Activated CD4-positive, alpha-beta T cell treated with anti-CD3 and anti-CD28 coated beads, Interleukin-2, amount 50 U/mL, for 16 hours (primary cell): Measurements from ENCODE around the gene TBL1XR1.
"Not testable (repeated sequence)": the region's sequence is repeated elsewhere in the genome, so short reads cannot be mapped to it uniquely, and the experiment has no call there.

Source experiments
- DNase-seq: peaks from one replicate; pipeline ENCODE4 v3.0.0-alpha.2; 2020

Gene TBL1XR1

GRCh38 chr3:177208223-177208622, 10.9 kb upstream of the TBL1XR1 start:
- DNase-seq, result no peak

GRCh38 chr3:177206936-177207335, 9.7 kb upstream of the TBL1XR1 start:
- no peak for DNase-seq

GRCh38 chr3:177203689-177204395, 6.6 kb upstream of the TBL1XR1 start:
- DNase-seq, result no peak

DNA sequence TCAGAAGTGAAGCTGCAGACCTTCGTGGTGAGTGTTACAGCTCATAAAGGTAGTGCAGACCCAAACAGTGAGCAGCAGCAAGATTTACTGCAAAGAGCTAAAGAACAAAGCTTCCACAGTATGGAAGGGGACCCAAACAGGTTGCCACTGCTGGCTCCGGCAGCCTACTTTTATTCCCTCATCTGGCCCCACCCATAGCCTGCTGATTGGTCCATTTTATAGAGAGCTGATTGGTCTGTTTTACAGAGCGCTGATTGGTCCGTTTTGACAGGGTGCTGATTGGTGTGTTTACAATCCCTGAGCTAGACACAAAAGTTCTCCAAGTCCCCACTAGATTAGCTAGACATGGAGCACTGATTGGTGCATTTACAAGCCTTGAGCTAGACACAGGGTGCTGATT, 5.7 kb upstream of the TBL1XR1 start:
- not testable (repeated sequence) for DNase-seq

- DNase-seq, result peak; percentile 93
Observed at GRCh38 chr3:177201700-177202397, 4.6 kb upstream of the TBL1XR1 start.

- peak; percentile 34 for DNase-seq
Observed at GRCh38 chr3:177199206-177199760, 2.0 kb upstream of the TBL1XR1 start.

- peak; percentile 58 for DNase-seq
Observed at GRCh38 chr3:177197727-177198460, 612 bp upstream of the TBL1XR1 start.

GRCh38 chr3:177196456-177197040, 734 bp downstream of the TBL1XR1 start:
- peak; percentile 52 for DNase-seq

GRCh38 chr3:177196008-177196455, 1.2 kb downstream of the TBL1XR1 start:
- peak; percentile 49 for DNase-seq

DNA sequence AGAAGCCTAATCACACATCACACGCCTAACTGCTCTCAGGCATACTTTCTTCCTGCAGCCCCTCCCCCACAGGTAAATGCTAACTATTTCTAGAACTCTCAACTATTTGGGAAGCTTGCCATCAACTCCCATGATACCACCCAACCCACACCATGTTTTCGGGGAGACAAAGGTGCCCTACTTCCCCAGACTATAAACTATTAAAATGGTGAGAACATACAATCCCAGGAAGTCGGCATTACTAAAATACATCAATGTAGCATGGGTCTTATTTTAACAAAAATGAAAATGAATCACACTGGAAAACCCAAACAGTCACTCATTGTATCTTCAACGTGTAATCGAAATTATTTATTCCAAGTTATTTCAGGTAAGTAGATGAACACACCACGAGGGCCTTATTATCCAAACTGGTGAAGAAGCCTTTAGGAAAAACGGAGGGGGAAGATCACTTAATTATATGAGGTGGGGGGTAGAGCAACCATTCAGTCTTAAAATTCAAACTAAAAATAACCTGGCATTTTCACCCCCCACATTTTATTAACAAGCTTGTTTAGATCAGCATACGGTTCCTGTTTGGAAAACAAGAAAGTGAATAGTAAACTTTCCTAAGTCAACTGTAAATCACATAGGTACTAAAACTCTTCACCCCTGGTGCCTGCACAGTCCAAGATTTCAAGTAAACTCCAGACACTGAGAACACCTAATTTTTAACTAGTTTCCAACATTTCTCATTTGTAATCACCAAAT, 1.9 kb downstream of the TBL1XR1 start:
- DNase-seq, result peak; percentile 28

GRCh38 chr3:177194299-177194698, 3.0 kb downstream of the TBL1XR1 start:
- DNase-seq, result no peak

- DNase-seq, result no peak
Observed at GRCh38 chr3:177193688-177194268, 3.5 kb downstream of the TBL1XR1 start.

DNA sequence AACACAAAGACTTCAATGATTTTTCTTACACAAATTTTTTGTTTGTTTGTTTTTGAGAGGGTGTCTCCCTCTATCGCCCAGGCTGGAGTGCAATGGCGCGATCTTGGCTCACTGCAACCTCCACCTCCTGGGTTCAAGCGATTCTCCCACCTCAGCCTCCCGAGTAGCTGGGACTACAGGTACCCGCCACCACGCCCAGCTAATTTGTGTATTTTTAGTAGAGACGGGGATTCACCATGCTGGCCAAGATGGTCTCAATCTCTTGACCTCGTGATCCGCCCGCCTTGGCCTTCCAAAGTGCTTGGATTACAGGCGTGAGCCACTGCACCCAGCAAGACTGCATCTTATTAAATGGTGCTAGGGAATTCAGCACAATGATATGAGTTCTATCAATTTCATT, 4.0 kb downstream of the TBL1XR1 start:
- DNase-seq, result not testable (repeated sequence)

- no peak for DNase-seq
Observed at GRCh38 chr3:177190756-177191681, 6.3 kb downstream of the TBL1XR1 start.

DNA sequence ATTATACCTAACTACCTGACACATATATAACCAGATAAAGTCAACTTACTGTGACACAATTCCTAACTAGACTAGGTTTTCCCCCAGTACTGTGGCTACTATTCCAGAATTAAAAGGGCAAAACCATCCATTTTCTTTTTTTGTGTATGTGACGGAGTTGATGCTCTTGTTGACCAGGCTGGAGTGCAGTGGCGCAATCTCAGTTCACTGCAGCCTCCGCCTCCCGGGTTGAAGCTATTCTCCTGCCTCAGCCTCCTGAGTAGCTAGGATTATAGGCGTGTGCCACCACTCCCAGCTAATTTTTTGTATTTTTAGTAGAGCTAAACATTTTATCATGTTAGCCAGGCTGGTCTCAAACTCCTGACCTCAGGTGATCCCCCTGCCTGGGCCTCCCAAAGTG, 7.1 kb downstream of the TBL1XR1 start:
- DNase-seq, result not testable (repeated sequence)

DNA sequence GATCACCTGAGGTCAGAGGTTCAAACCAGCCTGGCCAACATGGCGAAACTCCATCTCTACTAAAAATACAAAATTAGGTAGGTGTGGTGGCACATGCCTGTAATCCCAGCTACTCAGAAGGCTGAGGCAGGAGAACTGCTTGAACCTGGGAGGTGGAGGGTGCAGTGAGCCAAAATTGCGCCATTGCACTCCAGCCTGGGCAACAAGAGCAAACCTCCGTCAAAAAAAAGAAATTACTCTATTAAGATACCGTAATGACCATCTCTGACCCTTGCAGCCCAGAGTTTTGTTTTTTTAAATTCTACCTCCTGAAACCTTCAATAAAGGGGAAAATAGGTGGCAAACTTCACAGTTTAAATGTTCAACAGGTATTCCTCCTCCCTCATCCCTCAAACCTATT, 9.0 kb downstream of the TBL1XR1 start:
- not testable (repeated sequence) for DNase-seq

- no peak for DNase-seq
Observed at GRCh38 chr3:177186306-177186705, 11.0 kb downstream of the TBL1XR1 start.

- DNase-seq, result no peak
Observed at GRCh38 chr3:177185035-177185574, 12.2 kb downstream of the TBL1XR1 start.

DNA sequence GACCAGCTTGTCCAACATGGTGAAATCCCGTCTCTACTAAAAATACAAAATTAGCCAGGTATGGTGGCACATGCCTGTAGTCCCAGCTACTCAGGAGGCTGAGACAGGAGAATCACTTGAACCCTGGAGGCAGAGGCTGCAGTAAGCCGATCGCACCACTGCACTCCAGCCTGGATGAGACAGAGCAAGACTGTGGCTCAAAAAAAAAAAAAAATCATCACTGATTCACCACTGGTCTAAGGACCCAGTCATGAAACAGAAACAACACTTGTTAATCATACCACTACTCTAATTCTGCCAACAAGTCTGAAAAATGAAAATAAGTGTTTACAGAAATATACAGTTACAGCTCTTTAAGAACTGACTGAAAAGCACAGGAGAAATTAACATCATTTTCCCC, 12.7 kb downstream of the TBL1XR1 start:
- peak; percentile 56 for DNase-seq

DNA sequence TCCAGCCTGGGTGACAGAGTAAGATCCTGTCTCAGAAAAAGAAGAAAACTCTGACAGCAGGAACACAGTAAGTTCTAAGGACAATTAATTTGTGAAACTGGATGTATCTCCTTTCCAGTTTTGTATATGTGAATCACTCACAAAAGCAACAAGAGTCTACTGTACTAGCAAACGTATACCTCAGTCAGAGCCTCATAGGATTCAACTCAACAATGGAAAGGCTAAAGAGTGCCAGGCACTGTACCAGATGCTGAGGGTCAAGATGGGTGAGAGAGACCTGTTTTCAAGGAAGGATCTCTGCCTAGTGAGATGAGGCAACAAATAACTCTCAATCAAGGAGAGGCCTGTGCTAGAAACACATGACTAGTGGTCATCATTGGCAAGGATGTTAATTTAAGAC, 14.9 kb downstream of the TBL1XR1 start:
- DNase-seq, result no peak
